K562 (cell line): ENCODE data around the gene RHOF. TPM values are rescaled to one million over a fixed set of nuclear protein-coding genes. Genes with fewer than 3 reads are reported as not detected.

Experiments
- ARID1B ChIP-seq: fragments of 450-650 bp; IDR thresholded peaks from 2 replicates; pipeline ENCODE4 v1.6.1; 2016; ENCODE audit warnings: antibody characterized with exemption, mild to moderate bottlenecking, inconsistent platforms
- BRD4 ChIP-seq: fragments of 200-600 bp; sonication (generic); IDR thresholded peaks from 2 replicates; pipeline ENCODE4 v1.6.1; 2017; ENCODE audit warnings: inconsistent platforms
- CREM ChIP-seq: IDR thresholded peaks from 2 replicates; pipeline ENCODE4 v1.6.1; 2014; ENCODE audit warnings: antibody characterized with exemption, low read depth
- DMBX1 ChIP-seq: fragments of 250-450 bp; sonication (Bioruptor Pico); IDR thresholded peaks from 2 replicates; pipeline ENCODE4 v1.8.0; 2022; ENCODE audit warnings: inconsistent platforms, mild to moderate bottlenecking, moderate library complexity, borderline replicate concordance
- E2F5 ChIP-seq: sonication (generic); formaldehyde crosslinking; IDR thresholded peaks from 2 replicates; pipeline ENCODE4 v1.8.0; 2022; ENCODE audit warnings: mild to moderate bottlenecking, missing genetic modification reagents
- FOXA3 ChIP-seq, 2 experiments: fragments of 450-650 bp in 1 of 2; sonication (generic) in 1 of 2; formaldehyde crosslinking; IDR thresholded peaks in 1 of 2; conservative IDR thresholded peaks in 1 of 2; 2 replicates each; pipeline versions ENCODE4 v1.4.0 to v1.8.0; 2020 to 2022; ENCODE audit warnings: mild to moderate bottlenecking in 2 of 2, missing genetic modification reagents in 1 of 2
- KDM4B ChIP-seq, 2 experiments: fragments of 450-650 bp in 1 of 2; sonication (generic) in 1 of 2; IDR thresholded peaks; 2 replicates each; pipeline ENCODE4 v1.6.1; 2016 to 2017; ENCODE audit warnings: borderline replicate concordance in 2 of 2, antibody characterized with exemption in 1 of 2, low read depth in 1 of 2, mild to moderate bottlenecking in 1 of 2
- LCOR ChIP-seq: sonication (generic); formaldehyde crosslinking; IDR thresholded peaks from 2 replicates; pipeline ENCODE4 v1.8.0; 2022; ENCODE audit warnings: mild to moderate bottlenecking, missing genetic modification reagents
- MYC ChIP-seq, 2 experiments: fragments of 250-450 bp in 1 of 2; sonication (Bioruptor Pico) in 1 of 2; IDR thresholded peaks; 2 replicates each; pipeline versions ENCODE4 v1.5.1 to v1.6.1; 2012 to 2021; ENCODE audit warnings: low read depth in 2 of 2, borderline replicate concordance in 1 of 2, improper control_type of control experiment in 1 of 2, low read length in 1 of 2, mild to moderate bottlenecking in 1 of 2, moderate library complexity in 1 of 2
- NCOA4 ChIP-seq: fragments of 450-650 bp; IDR thresholded peaks from 2 replicates; pipeline ENCODE4 v1.6.1; 2018; ENCODE audit warnings: mild to moderate bottlenecking; ENCODE audit not compliant: partially characterized antibody
- NKRF ChIP-seq: fragments of 450-650 bp; IDR thresholded peaks from 2 replicates; pipeline ENCODE4 v1.6.1; 2016; ENCODE audit warnings: borderline replicate concordance
- PHB ChIP-seq: fragments of 250-450 bp; sonication (Bioruptor Pico); IDR thresholded peaks from 2 replicates; pipeline ENCODE4 v1.5.0; 2021
- PURB ChIP-seq: sonication (generic); formaldehyde crosslinking; IDR thresholded peaks from 2 replicates; pipeline ENCODE4 v1.9.0; 2021; ENCODE audit warnings: low read depth, mild to moderate bottlenecking, missing genetic modification reagents
- RBM15 ChIP-seq: fragments of 200-400 bp; formaldehyde crosslinking; IDR thresholded peaks from 2 replicates; pipeline ENCODE4 v1.6.1; 2018; ENCODE audit warnings: mild to moderate bottlenecking, low read length, moderate library complexity; ENCODE audit not compliant: insufficient read depth
- SAFB2 ChIP-seq: fragments of 200-400 bp; formaldehyde crosslinking; IDR thresholded peaks from 2 replicates; pipeline ENCODE4 v1.6.1; 2018; ENCODE audit warnings: borderline replicate concordance, low read length, low read depth, moderate library complexity; ENCODE audit not compliant: severe bottlenecking
- SAP30 ChIP-seq: fragments of 200-600 bp; sonication (generic); IDR thresholded peaks from 2 replicates; pipeline ENCODE4 v1.6.1; 2012; ENCODE audit warnings: borderline replicate concordance, low read depth, mild to moderate bottlenecking, moderate library complexity, low read length, control low read depth, inconsistent platforms; ENCODE audit not compliant: insufficient read depth, poor library complexity, severe bottlenecking
- SP1 ChIP-seq: sonication (generic); formaldehyde crosslinking; IDR thresholded peaks from 2 replicates; pipeline ENCODE4 v1.8.1; 2022; ENCODE audit warnings: mild to moderate bottlenecking, missing genetic modification reagents
- SRSF1 ChIP-seq: fragments of 200-400 bp; formaldehyde crosslinking; IDR thresholded peaks from 2 replicates; pipeline ENCODE4 v1.6.1; 2017; ENCODE audit warnings: mild to moderate bottlenecking, low read depth, low read length, moderate library complexity
- SRSF7 ChIP-seq: fragments of 200-400 bp; formaldehyde crosslinking; optimal IDR thresholded peaks from 2 replicates; pipeline ENCODE3; 2017; ENCODE audit warnings: mild to moderate bottlenecking, low read depth, low read length
- TCF7 ChIP-seq: sonication (generic); IDR thresholded peaks from 2 replicates; pipeline ENCODE4 v1.6.1; 2016; ENCODE audit warnings: antibody characterized with exemption, borderline replicate concordance
- XRCC3 ChIP-seq: fragments of 450-650 bp; IDR thresholded peaks from 2 replicates; pipeline ENCODE4 v1.6.1; 2017; ENCODE audit warnings: mild to moderate bottlenecking, moderate library complexity
- ZNF274 ChIP-seq: IDR thresholded peaks from 2 replicates; pipeline ENCODE4 v1.6.1; 2011; ENCODE audit warnings: low read depth, mild to moderate bottlenecking, low read length, moderate library complexity, borderline replicate concordance
- polyA plus RNA-seq, 8 experiments: library from polyadenylated mRNA; depleted of rRNA in 4 of 8; stranded (reverse) in 5 of 8; unstranded in 3 of 8; fragments of >200 nt; fragmentation: Nextera tagmentation in 2 of 8; fragmentation: Illumina TruSeq in 1 of 8; extraction: Ambion mirVana in 2 of 8; extraction: Trizol in 1 of 8; gene quantifications; 2 replicates each; pipeline versions ENCODE4 v1.2.1 to v1.2.3, GENCODE V29; 2011 to 2014; ENCODE audit warnings: inconsistent platforms in 1 of 8, missing spikeins in 1 of 8
- total RNA-seq, 7 experiments: library from RNA; depleted of rRNA in 6 of 7; stranded (reverse); fragments of >200 nt in 6 of 7; fragmentation: Illumina TruSeq in 2 of 7; extraction: Trizol in 2 of 7; gene quantifications; 2 replicates each; pipeline versions ENCODE4 v1.2.1 to v1.2.3, GENCODE V29; 2011 to 2021; ENCODE audit warnings: low replicate concordance in 1 of 7
- TF ChIP-seq, protein P1 (sequence below): sonication (generic); formaldehyde crosslinking; IDR thresholded peaks from 2 replicates; pipeline ENCODE4 v1.8.1; 2022; ENCODE audit warnings: missing genetic modification reagents

The RHOF gene
- total and polyA plus RNA-seq, 9 of the 15 experiments (the other 6 are each of a cell fraction or from before 2014, with no cell fraction given) = 0.13 to 10.1 (median 4.0) TPM

DNA sequence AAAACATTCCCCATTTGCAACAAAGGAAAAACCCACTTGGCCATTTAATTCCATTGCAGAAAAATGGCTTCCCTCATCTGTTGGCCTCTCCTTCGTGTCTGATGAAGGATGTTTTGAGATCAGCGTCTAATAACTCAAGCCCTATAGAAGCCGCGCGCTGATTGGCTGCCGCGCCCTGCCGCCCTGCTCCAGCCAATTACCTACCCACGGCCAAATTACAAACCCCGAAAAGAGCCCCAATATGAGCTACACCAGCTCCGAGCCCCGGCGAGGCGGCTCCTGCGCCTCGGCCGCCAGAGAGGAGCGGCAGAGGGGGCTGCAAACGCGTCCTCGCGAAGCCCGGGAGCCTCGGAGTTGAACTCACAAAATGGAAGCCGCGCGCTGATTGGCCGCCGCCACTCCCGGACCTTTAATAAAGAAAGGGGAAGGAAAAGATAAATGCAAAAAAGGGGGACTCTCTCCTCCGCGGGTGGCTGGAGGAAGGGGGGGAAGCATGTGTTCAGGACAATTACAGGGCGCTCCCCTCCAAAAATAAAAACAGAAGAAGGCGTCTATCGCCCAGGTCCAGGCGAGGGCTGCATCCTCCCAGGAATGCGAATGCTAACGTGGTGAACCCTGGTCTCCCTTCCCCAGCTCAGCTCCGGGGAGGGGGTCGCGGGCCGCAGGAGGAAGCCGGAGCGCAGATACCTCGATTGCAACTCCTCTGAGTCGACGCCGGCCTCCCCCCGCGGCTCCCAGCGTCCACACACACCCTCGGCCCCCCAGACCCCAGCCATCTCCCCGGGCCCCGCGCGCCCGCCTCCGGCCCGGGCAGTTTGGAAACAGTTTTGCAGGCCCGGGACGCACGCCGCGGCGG lies 9.6 kb upstream of the RHOF start (continued):
- TF ChIP-seq BRD4 (0 out of 2 replicates have a peak, but pooled peaks have one; percentile 27), MYC (IDR thresholded peaks at IDR 0.05; ENCODE audit: low read depth, low read length) (peak; percentile 69), MYC (CRISPR knock-in tag; IDR thresholded peaks at IDR 0.05; ENCODE audit: borderline replicate concordance, low read depth) (peak; percentile 23; the same call in 1 of the 2 replicates), CREM (peak; percentile 57; the same call in 1 of the 2 replicates), SRSF7 (no peak), TCF7 (no peak), NKRF (no peak), SP1 (CRISPR knock-in tag) (peak; percentile 31; the same call in 1 of the 2 replicates), PHB (no peak), SAP30 (peak; percentile 66), XRCC3 (no peak), SRSF1 (no peak), E2F5 (no peak), RBM15 (no peak), SAFB2 (no peak), DMBX1 (CRISPR knock-in tag) (0 out of 2 replicates have a peak, but pooled peaks have one; percentile 44), PURB (CRISPR knock-in tag) (no peak), LCOR (CRISPR knock-in tag) (peak; percentile 39; the same call in 1 of the 2 replicates), ZNF274 (no peak), ARID1B (no peak), KDM4B (IDR thresholded peaks at IDR 0.05; ENCODE audit: borderline replicate concordance in 2 of 2, low read depth in 1 of 2) (0 out of 4 replicates have a peak, but pooled peaks of 1 of the 2 experiments have one; percentile 35), FOXA3 (CRISPR knock-in tag; conservative IDR thresholded peaks at IDR 0.05 in 1 of 2, IDR thresholded peaks at IDR 0.05 in 1 of 2) (no peak), NCOA4 (no peak)
- TF ChIP-seq, protein P1, sequence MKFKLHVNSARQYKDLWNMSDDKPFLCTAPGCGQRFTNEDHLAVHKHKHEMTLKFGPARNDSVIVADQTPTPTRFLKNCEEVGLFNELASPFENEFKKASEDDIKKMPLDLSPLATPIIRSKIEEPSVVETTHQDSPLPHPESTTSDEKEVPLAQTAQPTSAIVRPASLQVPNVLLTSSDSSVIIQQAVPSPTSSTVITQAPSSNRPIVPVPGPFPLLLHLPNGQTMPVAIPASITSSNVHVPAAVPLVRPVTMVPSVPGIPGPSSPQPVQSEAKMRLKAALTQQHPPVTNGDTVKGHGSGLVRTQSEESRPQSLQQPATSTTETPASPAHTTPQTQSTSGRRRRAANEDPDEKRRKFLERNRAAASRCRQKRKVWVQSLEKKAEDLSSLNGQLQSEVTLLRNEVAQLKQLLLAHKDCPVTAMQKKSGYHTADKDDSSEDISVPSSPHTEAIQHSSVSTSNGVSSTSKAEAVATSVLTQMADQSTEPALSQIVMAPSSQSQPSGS (CRISPR knock-in tag) = no peak
